Activated naive CD4-positive, alpha-beta T cell treated with anti-CD3 and anti-CD28 coated beads, Interleukin-2, amount 50 U/mL, for 72 hours (primary cell): Measurements from ENCODE around the gene SLC25A11. TPM values are rescaled to one million over a fixed set of nuclear protein-coding genes. Genes with fewer than 3 reads are reported as not detected.

ENCODE experiments used
- ATAC-seq, 2 donors: fragments of 150-1000 bp; cut with Tn5 transposase; 2 replicates each; pipeline ENCODE4 v1.10.0; 2021; ENCODE audit warnings: mild to moderate bottlenecking in 2 of 2, moderate library complexity in 2 of 2
- DNase-seq, 2 donors: peaks; one replicate each; pipeline ENCODE4 v3.0.0; 2021 to 2022; ENCODE audit warnings: low spot score in 2 of 2
- H3K27ac Mint-ChIP-seq, 2 donors: one replicate each; pipeline ENCODE4 v1.8.0; 2022; ENCODE audit warnings: mild to moderate bottlenecking in 2 of 2, mixed read lengths in 2 of 2
- H3K36me3 Mint-ChIP-seq, 2 donors: one replicate each; pipeline ENCODE4 v1.8.0; 2022; ENCODE audit warnings: mixed read lengths in 2 of 2
- H3K9me3 Mint-ChIP-seq, 2 donors: one replicate each; pipeline ENCODE4 v1.8.0; 2022; ENCODE audit warnings: mixed read lengths in 2 of 2
- total RNA-seq, 2 donors: library from RNA; stranded (reverse); gene quantifications; one replicate each; pipeline ENCODE4 v1.2.3, GENCODE V29; 2022

The SLC25A11 gene, protein sequence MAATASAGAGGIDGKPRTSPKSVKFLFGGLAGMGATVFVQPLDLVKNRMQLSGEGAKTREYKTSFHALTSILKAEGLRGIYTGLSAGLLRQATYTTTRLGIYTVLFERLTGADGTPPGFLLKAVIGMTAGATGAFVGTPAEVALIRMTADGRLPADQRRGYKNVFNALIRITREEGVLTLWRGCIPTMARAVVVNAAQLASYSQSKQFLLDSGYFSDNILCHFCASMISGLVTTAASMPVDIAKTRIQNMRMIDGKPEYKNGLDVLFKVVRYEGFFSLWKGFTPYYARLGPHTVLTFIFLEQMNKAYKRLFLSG
- 10 to 100 TPM; 69.4 to 89.1 TPM for total RNA-seq

DNA sequence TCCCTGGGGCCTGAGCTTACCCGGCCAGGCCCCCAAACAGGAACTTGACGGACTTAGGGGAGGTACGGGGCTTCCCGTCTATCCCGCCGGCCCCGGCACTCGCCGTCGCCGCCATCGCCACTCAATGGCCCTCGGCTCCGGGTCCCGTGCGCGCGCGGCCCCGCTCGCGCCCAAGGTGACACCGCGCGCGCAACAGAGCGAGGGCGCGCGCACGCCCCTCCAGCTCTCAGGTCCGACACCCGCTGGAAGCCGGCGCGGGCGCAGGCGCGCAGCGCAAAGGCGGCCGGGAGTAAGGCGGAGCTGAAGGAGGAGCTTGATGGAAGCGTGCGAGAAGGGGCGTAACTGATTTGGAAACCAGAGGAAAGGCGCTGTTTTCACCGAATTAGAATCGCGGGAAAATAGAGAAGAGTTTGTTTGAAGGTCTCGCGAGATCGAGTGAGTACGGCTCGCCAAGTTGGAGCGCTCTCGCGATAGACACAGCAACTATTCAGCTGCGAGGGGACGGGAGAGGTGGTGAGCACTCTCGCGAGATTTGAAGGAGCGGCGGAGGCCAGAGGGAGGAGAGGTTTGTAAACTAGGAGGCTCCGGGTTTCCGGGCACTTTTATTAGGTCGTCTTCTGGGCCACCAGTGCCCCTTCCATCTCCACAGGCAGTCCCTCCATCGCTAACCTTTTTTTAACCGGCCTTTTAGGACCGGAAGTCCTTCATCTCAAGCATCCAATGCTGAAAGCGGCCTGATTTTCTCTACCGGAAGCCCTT lies at the start of gene SLC25A11, which contains the start of gene RNF167:
Gene SLC25A11 (minus strand): TSS at position 251 of the 759 bp plus-strand sequence. CDS start 136 bp downstream, at position 115.
Gene RNF167 (plus strand): TSS at position 473 of the 759 bp plus-strand sequence. CDS start 642 bp downstream, outside the sequence.
- peak; percentile 83 to 84 for ATAC-seq
- H3K27ac Mint-ChIP-seq = peak within 1 kb of the TSS; percentile 97 to 98
- peak; percentile 96 to 97 for DNase-seq
- H3K36me3 Mint-ChIP-seq = peaks cover 48 to 62% of the 10 kb centered on the region in 2 donors
- no peaks in the 10 kb centered on the region for H3K9me3 Mint-ChIP-seq

DNA sequence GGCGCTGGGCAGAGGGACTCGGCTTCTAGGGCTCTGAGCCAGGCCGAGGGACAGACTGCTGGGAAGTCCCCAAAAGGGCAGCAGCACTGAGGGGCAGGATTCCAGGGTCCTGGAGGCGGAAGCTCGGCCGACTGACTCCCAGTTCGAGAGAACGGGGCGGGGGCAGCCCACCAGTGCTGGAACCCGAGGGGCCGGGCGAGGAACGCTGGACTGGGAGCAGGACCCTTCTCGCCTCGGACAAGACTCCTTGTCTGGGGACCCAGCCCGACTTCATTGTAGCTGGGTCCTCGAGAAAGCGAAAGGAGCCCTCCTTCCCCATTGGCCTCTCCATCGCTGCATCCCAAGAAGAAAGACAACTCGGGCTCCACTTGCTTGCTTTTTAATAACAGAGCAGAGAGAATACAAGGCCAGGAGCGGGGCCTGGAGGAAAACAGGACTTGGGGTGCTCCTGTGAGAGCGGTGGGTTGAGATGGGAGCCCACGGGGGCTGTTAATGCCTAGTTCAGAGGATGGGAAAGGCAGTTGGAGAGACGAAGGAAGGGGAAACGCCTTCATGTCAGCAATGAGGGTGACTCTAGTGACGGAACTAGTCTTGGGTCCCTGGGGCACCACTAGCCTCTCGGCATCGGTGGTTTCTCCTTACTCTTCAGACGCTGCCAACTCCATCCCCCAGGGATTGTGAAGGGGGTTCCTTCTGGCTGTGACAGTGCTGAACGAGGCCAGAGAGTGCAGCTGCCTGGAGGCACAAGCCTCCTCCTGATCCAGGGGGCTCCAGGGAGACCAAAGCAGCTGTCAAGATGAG lies 48.1 kb upstream of the SLC25A11 start:
- peak overlapping the region; percentile 91 to 97 for H3K27ac Mint-ChIP-seq
- H3K9me3 Mint-ChIP-seq = no peaks in the 10 kb centered on the region
- no peak for DNase-seq
- peaks cover 5 to 12% of the 10 kb centered on the region in 2 donors for H3K36me3 Mint-ChIP-seq
- peak in 1 of 2 donors; percentile 19 for ATAC-seq

DNA sequence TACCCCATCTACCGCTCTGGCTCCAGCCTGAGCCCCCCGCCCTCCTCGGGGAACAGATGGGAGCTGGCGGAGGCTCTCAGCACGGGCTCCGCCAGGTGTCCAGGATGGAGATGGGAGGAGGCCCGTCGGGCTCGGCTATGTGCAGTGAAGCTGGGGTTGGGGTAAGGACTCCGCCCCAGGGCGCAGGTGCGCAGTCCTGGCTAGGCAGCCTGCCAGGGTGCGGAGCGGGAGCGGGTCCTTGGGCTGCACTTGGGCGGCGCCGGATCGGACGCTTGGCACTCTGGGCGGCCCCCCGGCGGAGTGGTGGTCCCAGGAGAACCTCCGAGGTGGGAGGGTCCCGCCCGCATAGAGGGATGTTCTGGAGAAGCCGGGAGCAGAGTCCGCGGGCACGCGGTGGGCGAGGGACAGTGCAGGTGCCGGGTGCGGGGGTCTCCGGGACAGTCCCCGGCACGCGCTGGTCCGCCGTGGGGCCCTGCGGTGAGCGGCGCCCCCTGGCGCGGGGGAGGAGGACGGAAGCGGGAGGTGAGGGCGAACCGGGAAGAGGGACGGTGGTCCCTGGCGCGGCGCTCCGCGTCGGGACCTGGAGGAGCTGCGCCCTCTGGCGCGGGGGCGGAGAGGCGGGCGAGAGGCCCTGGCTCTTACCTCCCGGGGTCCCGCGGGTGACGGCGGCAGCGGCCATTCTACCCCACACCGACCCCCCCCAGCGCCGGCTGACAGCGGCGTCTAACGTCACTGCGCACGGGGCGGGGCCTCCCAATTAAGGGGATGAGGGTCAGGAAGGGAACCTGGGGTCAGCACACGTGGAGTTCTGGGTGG lies 47.3 kb upstream of the SLC25A11 start, which contains the start of gene CAMTA2:
Gene CAMTA2 (minus strand): TSS at position 725 of the 816 bp plus-strand sequence. CDS start 1,453 bp downstream, outside the sequence.
- Mint-ChIP-seq H3K9me3 (no peaks in the 10 kb centered on the region), H3K36me3 (peaks cover 5 to 12% of the 10 kb centered on the region in 2 donors), H3K27ac (peak within 1 kb of the TSS; percentile 91 to 97)
- ATAC-seq = peak; percentile 92 to 95
- peak; percentile 85 to 88 for DNase-seq

DNA sequence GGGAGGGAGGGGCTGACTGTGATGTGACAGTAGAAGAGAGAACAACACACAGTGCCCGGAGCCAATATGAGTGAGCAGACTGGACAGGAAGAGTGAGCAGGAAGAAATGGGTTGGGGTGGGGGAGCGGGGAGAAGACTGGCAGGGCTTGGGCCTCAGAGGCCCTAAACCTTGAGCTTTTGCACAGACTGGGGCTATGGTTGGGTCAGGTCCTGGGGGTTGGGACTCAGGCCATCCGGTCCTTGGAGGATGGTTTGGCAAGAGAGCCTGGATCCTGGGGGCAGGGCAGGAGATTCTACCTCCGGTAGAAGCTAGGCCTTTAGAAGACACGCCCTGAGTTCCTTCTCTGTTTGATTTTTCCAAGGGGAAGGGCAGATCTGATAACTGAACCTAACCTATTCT lies 46.6 kb upstream of the SLC25A11 start:
- H3K27ac Mint-ChIP-seq = peak overlapping the region; percentile 89 to 91
- H3K9me3 Mint-ChIP-seq = no peaks in the 10 kb centered on the region
- ATAC-seq (no peak), DNase-seq (no peak)
- peaks cover 5 to 12% of the 10 kb centered on the region in 2 donors for H3K36me3 Mint-ChIP-seq

DNA sequence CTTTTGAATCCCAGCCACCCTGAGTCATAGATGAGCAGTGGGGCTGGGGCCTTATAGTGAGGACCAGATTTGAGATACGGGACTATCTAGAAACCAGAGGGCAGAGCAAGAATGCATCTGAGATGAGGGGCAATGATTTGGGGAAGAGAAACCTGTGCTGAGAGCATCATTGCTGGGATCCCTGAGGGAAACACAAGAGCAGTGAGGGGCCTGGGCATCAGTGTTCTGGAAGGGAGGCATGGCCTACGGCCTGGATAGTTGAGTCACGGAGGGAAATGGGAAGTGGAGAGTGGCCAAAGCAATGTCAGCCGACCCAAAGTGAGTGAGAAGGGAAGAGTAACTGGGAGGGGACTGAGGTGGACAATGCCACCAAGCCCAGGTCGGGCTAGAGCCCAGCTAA lies 42.5 kb upstream of the SLC25A11 start:
- H3K36me3 Mint-ChIP-seq = peaks cover 6 to 11% of the 10 kb centered on the region in 2 donors
- H3K9me3 Mint-ChIP-seq = no peaks in the 10 kb centered on the region
- ATAC-seq (no peak), DNase-seq (no peak)
- no peak overlapping the region for H3K27ac Mint-ChIP-seq

DNA sequence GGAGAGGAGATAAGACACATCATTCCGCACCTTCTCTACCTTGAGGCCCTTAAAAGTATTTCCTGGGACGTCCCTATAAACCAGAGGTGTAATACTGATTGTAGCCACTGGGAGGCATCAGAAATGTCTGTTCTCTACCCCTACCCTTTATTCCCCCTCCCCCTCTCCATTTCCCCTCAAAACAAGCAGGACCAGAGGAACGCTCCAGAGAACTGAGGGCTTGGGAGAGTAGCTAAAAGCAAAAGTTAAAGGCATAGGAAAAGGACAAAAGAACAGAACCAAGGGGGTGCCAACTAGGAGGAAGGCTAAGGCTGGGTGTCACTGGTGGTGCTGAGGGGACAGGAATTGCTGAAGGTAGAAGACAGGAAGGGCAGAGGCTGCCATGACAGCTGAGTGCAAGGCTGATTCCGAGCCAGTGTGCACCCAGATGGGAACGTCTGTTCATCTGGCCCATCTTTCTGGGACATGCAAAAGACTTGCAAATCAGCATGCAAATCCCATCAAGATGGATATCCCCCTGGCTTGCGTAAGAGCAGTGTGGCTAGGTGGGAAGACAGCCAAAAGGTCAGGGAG lies 40.9 kb upstream of the SLC25A11 start:
- DNase-seq (peak in 1 of 2 donors; percentile 74), ATAC-seq (peak; percentile 88 to 90)
- peak overlapping the region; percentile 46 to 92 for H3K27ac Mint-ChIP-seq
- H3K36me3 Mint-ChIP-seq = peaks cover 6 to 11% of the 10 kb centered on the region in 2 donors
- no peaks in the 10 kb centered on the region for H3K9me3 Mint-ChIP-seq

DNA sequence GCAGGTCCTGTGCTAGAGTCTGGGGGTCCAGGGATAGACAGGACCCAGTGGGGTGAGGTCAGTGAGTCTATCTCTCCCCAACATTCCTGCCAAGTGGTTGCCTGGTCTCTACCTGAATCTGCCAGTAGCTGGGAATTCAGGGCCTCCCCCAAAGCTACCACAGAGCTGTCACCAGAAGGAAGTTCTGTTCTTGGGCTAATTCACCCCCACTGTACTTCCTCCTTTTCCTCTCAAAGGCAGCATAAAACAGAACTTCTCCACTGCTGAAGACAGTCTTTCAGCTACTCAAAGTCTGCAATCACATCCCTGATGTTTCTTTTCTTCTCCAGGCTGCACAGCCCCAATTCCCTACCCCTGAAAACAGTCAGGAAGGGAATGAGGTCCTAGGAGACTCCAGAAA lies 38.9 kb upstream of the SLC25A11 start:
- Mint-ChIP-seq H3K36me3 (peaks cover 6 to 11% of the 10 kb centered on the region in 2 donors), H3K27ac (no peak overlapping the region)
- ATAC-seq = no peak

DNA sequence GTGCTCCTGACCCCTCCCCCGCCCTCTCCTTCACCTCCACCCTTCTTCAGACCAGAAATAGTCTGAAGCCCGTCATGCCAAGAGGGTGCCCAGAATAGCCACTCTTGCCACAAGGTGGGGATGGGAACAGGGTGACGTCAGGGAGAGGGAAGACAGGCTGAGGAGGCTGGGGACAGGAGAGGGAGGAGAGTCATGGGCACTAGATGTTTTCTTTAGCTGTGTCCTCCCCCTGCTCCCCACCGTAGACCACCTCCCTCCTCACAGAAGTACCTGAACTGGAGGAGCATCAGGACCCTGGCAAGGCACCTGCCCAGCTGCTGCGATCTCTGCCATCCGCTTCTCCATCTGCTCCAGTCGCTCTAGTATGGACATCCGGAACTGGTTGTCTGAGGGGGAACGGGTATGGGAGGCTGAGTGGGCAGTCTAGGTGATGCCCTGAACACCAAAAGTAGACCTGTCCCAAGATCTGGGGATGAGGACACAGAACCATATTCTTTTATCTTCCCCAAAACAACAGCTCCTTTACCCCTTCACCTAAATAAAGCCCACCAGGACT lies 34.3 kb upstream of the SLC25A11 start:
- DNase-seq = no peak
- peak overlapping the region; percentile 56 to 73 for H3K27ac Mint-ChIP-seq
- H3K36me3 Mint-ChIP-seq = peaks cover 6 to 9% of the 10 kb centered on the region in 2 donors
- ATAC-seq = no peak
- H3K9me3 Mint-ChIP-seq = no peaks in the 10 kb centered on the region

More for the DNA sequence above, 38.9 kb upstream of the SLC25A11 start:
- H3K9me3 Mint-ChIP-seq = no peaks in the 10 kb centered on the region
- no peak for DNase-seq

DNA sequence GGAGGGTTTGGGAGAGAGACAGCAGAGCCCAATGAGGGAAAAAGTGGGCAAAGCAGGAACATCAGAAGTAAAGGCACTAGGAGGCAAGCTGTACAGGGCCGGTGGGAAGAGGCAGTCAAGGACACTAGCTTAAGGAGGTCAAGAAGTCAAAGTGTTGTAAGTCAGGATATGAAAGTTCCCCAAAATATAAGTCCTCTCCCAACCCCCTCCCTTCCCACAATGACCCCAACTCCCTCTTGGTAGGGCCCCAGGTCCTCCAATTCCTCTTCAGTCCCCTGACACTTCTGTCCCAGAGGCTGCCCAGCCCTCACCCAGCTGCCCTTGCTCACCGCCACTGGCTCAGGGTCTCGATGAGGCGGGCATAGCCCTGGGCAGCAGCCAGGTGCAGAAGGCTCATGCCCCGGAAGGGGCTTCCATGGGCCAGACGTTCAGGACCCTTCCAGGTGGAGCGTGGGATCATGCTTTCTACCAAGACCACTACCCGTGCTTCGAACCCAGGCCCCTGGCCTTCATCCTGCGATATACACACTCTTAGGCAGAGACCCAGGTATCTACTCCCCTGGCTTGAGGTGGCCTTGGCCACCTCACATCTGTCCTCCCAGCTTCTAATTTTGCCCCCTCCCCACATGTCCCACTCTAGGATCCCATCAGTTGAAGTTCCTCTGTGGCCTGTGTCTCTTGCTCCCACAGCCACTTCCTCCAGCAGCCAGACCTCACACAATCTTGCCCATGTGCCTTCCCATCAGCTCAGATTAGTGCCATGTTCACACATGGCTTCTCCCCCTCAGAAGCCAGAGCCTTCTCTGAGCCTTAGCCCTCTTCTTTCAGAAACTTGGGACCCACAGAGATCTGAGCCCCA lies 33.6 kb upstream of the SLC25A11 start:
- Mint-ChIP-seq H3K36me3 (peaks cover 6 to 9% of the 10 kb centered on the region in 2 donors), H3K9me3 (no peaks in the 10 kb centered on the region), H3K27ac (peak overlapping the region; percentile 73 to 75)
- ATAC-seq (no peak), DNase-seq (no peak)

DNA sequence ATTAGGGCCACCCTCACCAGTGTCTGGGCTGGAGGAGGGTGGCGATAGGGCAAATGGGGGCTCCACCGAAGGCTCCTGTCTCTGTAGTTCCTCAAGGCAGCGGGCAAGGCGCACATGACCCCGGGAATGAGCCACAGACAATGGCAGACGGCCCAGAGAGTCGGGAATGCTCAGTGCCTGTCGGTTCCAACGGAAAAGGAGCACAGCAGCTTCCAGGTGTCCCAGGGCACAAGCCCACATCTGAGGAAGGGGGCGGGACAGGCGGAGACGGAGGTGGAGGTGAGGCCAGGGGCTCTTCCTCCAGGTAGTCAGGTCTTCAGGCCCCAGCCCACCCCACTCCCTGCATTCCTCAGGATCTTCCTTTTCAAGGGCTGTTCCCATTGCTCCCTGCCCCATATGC lies 32.9 kb upstream of the SLC25A11 start:
- DNase-seq = no peak
- peak overlapping the region in 1 of 2 donors; percentile 73 for H3K27ac Mint-ChIP-seq
- peaks cover 6 to 9% of the 10 kb centered on the region in 2 donors for H3K36me3 Mint-ChIP-seq
- ATAC-seq = no peak
- no peaks in the 10 kb centered on the region for H3K9me3 Mint-ChIP-seq

DNA sequence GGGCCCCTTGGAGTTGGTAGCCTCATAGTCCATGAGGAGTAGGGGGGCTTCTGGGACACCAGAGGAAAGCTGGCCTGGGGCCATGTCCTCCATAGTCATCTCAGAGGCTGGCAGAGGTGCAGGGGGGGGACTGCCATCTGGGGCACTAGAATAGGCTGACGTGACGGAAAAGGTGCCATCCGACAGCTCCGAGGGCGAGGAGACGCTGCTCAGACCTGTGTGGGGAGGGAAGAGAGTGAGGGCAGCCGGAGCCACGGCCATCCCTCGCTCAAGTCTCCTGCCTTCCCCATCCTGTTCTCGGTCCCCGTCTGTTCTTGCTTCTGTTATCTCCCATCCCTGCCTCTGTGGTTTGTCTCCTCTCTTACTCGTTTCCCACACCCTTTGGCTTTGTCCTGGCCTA lies 32.5 kb upstream of the SLC25A11 start:
- peak overlapping the region; percentile 32 to 73 for H3K27ac Mint-ChIP-seq
- H3K36me3 Mint-ChIP-seq = peaks cover 6 to 9% of the 10 kb centered on the region in 2 donors
- no peak for DNase-seq
- H3K9me3 Mint-ChIP-seq = no peaks in the 10 kb centered on the region
- ATAC-seq = no peak

DNA sequence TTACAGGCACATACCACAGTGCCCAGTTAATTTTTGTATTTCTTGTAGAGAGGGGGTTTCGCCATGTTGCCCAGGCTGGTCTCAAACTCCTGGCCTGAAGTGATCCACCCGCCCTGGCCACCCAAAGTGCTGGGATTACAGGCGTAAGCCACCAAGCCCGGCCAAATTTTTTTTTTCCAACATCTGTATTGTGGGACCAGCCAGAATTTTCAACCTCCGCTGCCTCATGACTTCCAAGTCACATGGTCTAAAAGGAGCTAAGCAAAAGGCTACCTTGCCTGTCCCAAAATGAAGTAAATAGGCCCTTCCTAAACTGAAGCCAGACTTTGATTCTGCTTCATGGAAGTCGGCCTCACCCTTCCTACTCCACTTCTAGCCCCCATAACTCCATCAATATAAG lies 32.0 kb upstream of the SLC25A11 start:
- peak overlapping the region; percentile 32 to 73 for H3K27ac Mint-ChIP-seq
- peaks cover 6 to 9% of the 10 kb centered on the region in 2 donors for H3K36me3 Mint-ChIP-seq
- H3K9me3 Mint-ChIP-seq = no peaks in the 10 kb centered on the region
- no peak for DNase-seq
- ATAC-seq = no peak

DNA sequence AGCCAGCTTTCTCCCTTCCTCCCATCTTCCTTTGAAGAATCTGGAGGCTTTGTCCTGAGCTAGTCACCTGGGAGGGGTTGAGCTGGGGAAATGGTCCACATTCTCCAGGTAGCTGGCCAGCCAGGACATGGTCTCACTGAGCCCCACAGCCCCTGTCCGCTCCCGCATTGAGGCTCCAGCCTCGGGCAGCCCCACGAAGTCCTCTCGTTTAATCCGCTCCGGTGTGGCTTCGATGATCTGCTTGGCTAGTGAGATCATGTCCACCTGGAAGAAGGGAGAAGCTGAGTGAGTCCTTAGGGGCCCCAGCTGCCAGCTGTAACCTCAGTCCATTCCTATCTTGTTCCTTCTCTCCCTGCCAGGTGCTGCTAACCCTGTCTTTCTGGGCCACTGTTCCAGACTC lies 30.4 kb upstream of the SLC25A11 start:
- DNase-seq (no peak), ATAC-seq (no peak)
- H3K9me3 Mint-ChIP-seq = no peaks in the 10 kb centered on the region
- H3K27ac Mint-ChIP-seq = peak overlapping the region in 1 of 2 donors; percentile 93
- H3K36me3 Mint-ChIP-seq = peaks cover 15 to 22% of the 10 kb centered on the region in 2 donors

DNA sequence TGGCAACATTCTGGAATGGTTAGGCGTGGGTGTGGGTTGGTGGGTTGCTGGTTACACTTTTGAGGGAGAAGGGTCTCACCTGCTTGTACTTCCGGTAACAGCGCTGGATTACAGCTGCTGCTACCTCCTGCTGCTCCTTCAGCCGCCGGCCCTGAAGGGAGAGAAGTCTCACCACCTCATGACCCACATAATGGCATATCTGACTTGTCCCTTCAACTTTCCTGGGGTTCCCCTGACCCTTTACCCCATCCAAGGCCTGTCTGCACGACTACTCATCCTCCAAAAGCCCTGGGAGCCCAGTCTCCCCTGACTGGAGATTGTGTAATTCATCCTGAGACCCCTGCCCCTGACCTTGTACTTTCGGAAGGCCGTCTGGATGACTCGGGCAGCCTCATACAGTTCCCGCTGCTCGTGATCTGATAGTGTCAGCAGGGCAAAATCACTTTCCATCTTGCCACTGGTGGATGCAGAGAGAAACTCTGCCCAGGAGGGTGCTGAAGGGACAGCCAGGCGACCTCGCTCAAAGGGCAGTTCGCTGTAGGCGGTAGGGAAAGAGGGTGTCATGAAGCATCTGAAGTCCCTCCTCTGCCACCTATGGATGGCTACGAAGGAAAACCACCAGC lies 29.8 kb upstream of the SLC25A11 start:
- Mint-ChIP-seq H3K27ac (no peak overlapping the region), H3K36me3 (peaks cover 15 to 28% of the 10 kb centered on the region in 2 donors), H3K9me3 (no peaks in the 10 kb centered on the region)
- peak; percentile 29 to 79 for DNase-seq
- ATAC-seq = peak in 1 of 2 donors; percentile 27
